Body of pancreas (tissue), 4 donors: ENCODE measurements around the gene SUMO4. TPM values are rescaled to one million over a fixed set of nuclear protein-coding genes. Genes with fewer than 3 reads are reported as not detected.

ENCODE experiments used
- ATAC-seq: fragments of 150-250 bp; one replicate; pipeline ENCODE4 v1.9.1; 2016
- DNase-seq, 4 donors: peaks; one replicate each; pipeline ENCODE4 v3.0.0-alpha.2; 2019
- H3K27ac ChIP-seq, 4 donors: fragments of 200-600 bp; sonication (generic); 1 replicate in 3 of 4; 2 replicates in 1 of 4; pipeline versions ENCODE4 v1.5.1 to v1.6.1; 2016 to 2019; ENCODE audit warnings: mild to moderate bottlenecking in 1 of 4, mixed read lengths in 1 of 4, moderate library complexity in 1 of 4
- H3K27me3 ChIP-seq, 2 donors: fragments of 200-600 bp; sonication (generic); one replicate each; pipeline ENCODE4 v1.6.0; 2016; ENCODE audit warnings: mild to moderate bottlenecking in 1 of 2
- H3K36me3 ChIP-seq, 2 donors: fragments of 200-600 bp; sonication (generic); replicated peaks in 1 of 2; 2 replicates each; pipeline ENCODE4 v1.5.1; 2016; ENCODE audit warnings: low read depth in 2 of 2; ENCODE audit not compliant: insufficient read depth in 1 of 2
- H3K4me1 ChIP-seq: fragments of 200-600 bp; sonication (generic); one replicate; pipeline ENCODE4 v1.6.0; 2016
- H3K4me3 ChIP-seq, 2 donors: fragments of 200-600 bp; sonication (generic); 1 replicate in 1 of 2; 2 replicates in 1 of 2; pipeline ENCODE4 v1.5.1; 2016 to 2019
- H3K9me3 ChIP-seq, 3 donors: fragments of 200-600 bp; sonication (generic); 1 replicate in 2 of 3; 2 replicates in 1 of 3; pipeline ENCODE4 v1.5.1; 2016
- POLR2A ChIP-seq, 3 donors: fragments of 450-650 bp; IDR thresholded peaks; one replicate each; pipeline ENCODE4 v1.6.1; 2016; ENCODE audit warnings: antibody characterized with exemption in 3 of 3, mild to moderate bottlenecking in 2 of 3
- WGBS, 2 donors: methylation state at CpG; one replicate each; pipeline ENCODE4 v1.1.5; 2017; 5-methylcytosine and 5-hydroxymethylcytosine counted together
- intact Hi-C: fragments of 100-400 bp; cut with DNase I; formaldehyde crosslinking; loops from one replicate; pipeline ENCODE4 v1.15.1; 2023
- total RNA-seq, 2 donors: library from RNA; depleted of rRNA; stranded (reverse); fragments of >200 nt; gene quantifications; one replicate each; pipeline ENCODE4 v1.1.0, GENCODE V29; 2016
- TF ChIP-seq, protein P1 (sequence below), 7 experiments: fragments of 450-650 bp in 4 of 7; fragments of 200-600 bp in 3 of 7; sonication (generic) in 3 of 7; IDR thresholded peaks; one replicate each; pipeline ENCODE4 v1.5.1; 2016 to 2019; ENCODE audit warnings: antibody characterized with exemption in 7 of 7

SUMO4 gene
- total RNA-seq, 2 donors from 2014 or later = 1.3 TPM; not detected in 1

DNA sequence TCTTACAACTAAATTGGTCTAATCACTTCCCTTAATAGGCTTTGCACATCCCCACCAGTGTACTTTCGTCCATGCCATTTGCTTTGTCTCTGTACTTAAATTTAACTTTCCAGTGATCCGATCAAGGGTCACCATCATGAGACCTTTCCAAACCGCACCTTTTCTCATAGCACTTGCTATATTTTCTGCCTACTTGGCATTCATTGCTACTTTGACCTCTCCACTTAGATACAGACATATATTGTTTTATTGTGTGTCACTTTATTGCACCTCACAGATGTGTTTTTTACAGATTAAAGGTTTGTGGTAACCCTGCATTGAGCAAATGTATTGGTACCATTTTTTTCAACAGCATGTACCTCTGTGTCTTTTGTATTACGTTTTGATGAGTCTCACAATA lies 14.8 kb downstream of the SUMO4 start:
- intact Hi-C loops = no loop called here
- Histone ChIP-seq H3K36me3 (peaks cover 0 to 1% of the 10 kb centered on the region in 2 donors), H3K27ac (no peak overlapping the region), H3K27me3 (no peaks in the 10 kb centered on the region), H3K4me1 (no peaks in the 10 kb centered on the region), H3K9me3 (no peaks in the 10 kb centered on the region), H3K4me3 (no peak overlapping the region)
- no peak for TF ChIP-seq POLR2A (IDR thresholded peaks at IDR 0.05)
- TF ChIP-seq, protein P1, sequence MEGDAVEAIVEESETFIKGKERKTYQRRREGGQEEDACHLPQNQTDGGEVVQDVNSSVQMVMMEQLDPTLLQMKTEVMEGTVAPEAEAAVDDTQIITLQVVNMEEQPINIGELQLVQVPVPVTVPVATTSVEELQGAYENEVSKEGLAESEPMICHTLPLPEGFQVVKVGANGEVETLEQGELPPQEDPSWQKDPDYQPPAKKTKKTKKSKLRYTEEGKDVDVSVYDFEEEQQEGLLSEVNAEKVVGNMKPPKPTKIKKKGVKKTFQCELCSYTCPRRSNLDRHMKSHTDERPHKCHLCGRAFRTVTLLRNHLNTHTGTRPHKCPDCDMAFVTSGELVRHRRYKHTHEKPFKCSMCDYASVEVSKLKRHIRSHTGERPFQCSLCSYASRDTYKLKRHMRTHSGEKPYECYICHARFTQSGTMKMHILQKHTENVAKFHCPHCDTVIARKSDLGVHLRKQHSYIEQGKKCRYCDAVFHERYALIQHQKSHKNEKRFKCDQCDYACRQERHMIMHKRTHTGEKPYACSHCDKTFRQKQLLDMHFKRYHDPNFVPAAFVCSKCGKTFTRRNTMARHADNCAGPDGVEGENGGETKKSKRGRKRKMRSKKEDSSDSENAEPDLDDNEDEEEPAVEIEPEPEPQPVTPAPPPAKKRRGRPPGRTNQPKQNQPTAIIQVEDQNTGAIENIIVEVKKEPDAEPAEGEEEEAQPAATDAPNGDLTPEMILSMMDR (IDR thresholded peaks at IDR 0.05) = no peak
- ATAC-seq (no peak), DNase-seq (no peak)
- 91 to 92% methylated on average over 4 of the region's 4 CpGs for WGBS, 2 donors

DNA sequence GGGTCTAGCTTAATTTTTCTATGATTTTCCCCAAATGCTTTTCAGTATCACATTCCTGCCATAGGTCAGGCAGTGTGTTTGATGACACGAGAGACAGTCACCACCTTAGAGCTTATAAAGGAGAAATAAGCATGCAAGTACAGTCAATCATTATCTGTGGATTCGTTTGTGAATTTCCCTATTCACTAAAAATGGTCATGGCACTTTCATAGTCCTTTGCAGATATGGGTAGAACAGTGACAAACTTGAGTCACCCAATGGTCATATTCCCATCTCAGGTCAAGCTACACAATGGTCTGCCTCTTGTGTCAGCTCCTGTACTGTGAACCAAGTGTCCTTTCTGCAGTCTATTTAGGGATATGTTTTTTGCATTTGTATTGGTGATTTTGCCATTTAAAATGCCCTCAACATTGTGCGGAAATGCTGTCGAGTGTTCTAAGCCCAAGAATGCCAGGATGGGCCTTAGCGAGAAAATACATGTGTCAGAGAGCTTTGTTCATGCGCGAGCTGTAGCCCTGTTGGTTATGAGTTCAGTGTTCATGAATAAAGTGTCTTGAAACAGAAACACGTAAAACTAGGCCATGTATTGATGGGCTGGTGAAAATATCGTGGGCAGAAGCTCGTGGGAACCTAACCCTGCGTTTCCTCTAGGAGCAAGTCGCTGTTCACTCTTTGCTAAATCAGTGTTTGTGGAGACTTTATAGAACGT lies 19.8 kb downstream of the SUMO4 start:
- intact Hi-C loops = no loop called here
- no peaks in the 10 kb centered on the region for H3K9me3 ChIP-seq
- H3K4me3 ChIP-seq = no peak overlapping the region
- H3K36me3 ChIP-seq = no peaks in the 10 kb centered on the region
- TF ChIP-seq POLR2A (IDR thresholded peaks at IDR 0.05) = no peak
- TF ChIP-seq, protein P1 (IDR thresholded peaks at IDR 0.05) = no peak
- no peak overlapping the region for H3K27ac ChIP-seq
- H3K4me1 ChIP-seq = peaks cover 6% of the 10 kb centered on the region
- no peak for ATAC-seq
- 86 to 87% methylated on average over 13 of the region's 13 CpGs for WGBS, 2 donors
- no peak for DNase-seq
- H3K27me3 ChIP-seq = no peaks in the 10 kb centered on the region

DNA sequence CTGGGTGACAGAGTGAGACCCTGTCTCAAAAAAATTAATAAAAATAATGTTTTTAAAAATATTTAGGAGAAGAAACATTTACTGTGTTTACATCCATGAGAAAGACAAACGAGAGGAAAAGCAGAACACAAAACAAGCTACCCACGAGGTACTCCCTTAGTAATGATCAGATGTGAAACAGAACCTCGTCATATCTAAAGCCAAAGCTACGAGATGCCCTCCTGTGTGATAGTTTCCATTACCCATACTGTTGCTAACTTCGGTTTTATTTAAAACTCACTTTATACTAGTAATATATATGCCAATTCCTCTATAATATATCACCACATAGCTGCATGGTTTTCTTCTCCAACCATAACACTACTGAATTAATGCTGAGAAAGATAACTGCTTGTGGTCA lies 21.1 kb downstream of the SUMO4 start:
- intact Hi-C loops = no loop called here
- TF ChIP-seq, protein P1 (IDR thresholded peaks at IDR 0.05) = no peak
- TF ChIP-seq POLR2A (IDR thresholded peaks at IDR 0.05) = no peak
- Histone ChIP-seq H3K4me3 (no peak overlapping the region), H3K4me1 (peaks cover 6% of the 10 kb centered on the region), H3K36me3 (no peaks in the 10 kb centered on the region), H3K27me3 (no peaks in the 10 kb centered on the region), H3K27ac (no peak overlapping the region), H3K9me3 (no peaks in the 10 kb centered on the region)
- 67 to 72% methylated on average over 5 of the region's 5 CpGs for WGBS, 2 donors
- DNase-seq (no peak), ATAC-seq (no peak)

DNA sequence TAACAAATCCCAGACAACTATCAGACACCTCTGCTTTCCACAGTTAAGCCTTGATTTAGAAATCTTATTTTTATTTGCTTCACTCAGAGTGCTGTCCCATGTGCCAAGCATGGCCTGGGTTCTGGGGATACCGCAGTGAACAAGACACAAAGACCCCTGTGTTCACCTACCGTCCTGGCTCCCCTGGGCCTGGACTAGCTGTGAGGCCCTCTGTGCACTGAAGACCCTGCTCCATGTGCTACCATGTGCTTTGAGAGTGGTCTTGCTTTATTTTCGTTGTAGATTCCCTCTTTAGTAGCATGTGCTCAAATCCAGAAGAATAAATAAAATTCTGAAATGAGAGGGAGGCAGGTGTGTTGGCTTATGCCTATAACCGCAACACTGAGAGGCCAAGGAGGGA lies 22.5 kb downstream of the SUMO4 start:
- peaks cover 6% of the 10 kb centered on the region for H3K4me1 ChIP-seq
- H3K27me3 ChIP-seq = no peaks in the 10 kb centered on the region
- TF ChIP-seq, protein P1 (IDR thresholded peaks at IDR 0.05) = no peak
- no peak for TF ChIP-seq POLR2A (IDR thresholded peaks at IDR 0.05)
- H3K9me3 ChIP-seq = no peaks in the 10 kb centered on the region
- DNase-seq (no peak), ATAC-seq (no peak)
- no peak overlapping the region for H3K4me3 ChIP-seq
- WGBS, 2 donors = 84 to 92% methylated on average over 4 of the region's 4 CpGs
- H3K36me3 ChIP-seq = no peaks in the 10 kb centered on the region
- intact Hi-C loops = no loop called here
- no peak overlapping the region for H3K27ac ChIP-seq

DNA sequence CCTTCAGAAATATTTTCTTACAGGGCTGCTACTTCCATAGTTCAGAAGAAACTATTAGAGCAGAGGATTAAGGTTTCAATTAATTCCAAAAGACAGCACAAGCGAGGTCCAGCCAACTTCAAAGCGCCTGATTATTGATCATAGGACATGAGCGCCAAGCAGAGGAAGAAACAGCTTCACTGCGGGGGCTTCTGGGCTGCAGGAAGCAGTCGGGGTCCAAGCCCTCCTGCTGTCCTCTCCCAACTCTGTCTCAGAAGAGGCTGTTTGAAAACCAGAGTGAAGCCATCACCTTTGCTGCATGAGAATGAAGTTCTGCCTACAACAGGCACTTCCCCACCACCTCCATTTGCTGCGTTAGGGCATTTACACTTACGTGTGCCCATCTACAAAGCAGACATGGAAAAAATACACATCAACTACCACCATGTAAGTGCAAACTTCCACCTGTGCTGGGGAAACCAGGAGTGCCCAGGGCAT lies 23.9 kb downstream of the SUMO4 start:
- Histone ChIP-seq H3K27me3 (no peaks in the 10 kb centered on the region), H3K4me3 (no peak overlapping the region), H3K36me3 (no peaks in the 10 kb centered on the region), H3K27ac (no peak overlapping the region), H3K4me1 (peaks cover 6% of the 10 kb centered on the region), H3K9me3 (no peaks in the 10 kb centered on the region)
- intact Hi-C loops = no loop called here
- 36 to 56% methylated on average over 7 of the region's 7 CpGs for WGBS, 2 donors
- ATAC-seq (no peak), DNase-seq (no peak)
- TF ChIP-seq, protein P1 (IDR thresholded peaks at IDR 0.05) = no peak
- no peak for TF ChIP-seq POLR2A (IDR thresholded peaks at IDR 0.05)
